GM12878 (cell line): ENCODE measurements around the gene HK3. TPM values are rescaled to one million over a fixed set of nuclear protein-coding genes. Genes with fewer than 3 reads are reported as not detected.

ENCODE experiments used
- ATAC-seq: fragments of 200-7000 bp; cut with Tn5 transposase; 3 replicates; pipeline ENCODE4 v1.9.1; 2020; ENCODE audit warnings: mild to moderate bottlenecking, moderate library complexity
- BruUV-seq: library from RNA; stranded (reverse); fragments of 400-500 nt; replicated peaks from 2 replicates; lab custom pipeline; 2021; lab: Mats Ljungman, UMichigan
- CTCF ChIA-PET: fragments of 300-600 bp; sonication (Branson Sonifier 250); formaldehyde crosslinking; extraction: SDS; loops from one replicate; lab custom pipeline; 2021; ENCODE audit warnings: inconsistent platforms; lab: Yijun Ruan, JAX
- POLR2A ChIA-PET: fragments of 350-600 bp; formaldehyde crosslinking; extraction: SDS; loops from one replicate; lab custom pipeline; 2021; ENCODE audit warnings: inconsistent platforms; lab: Charles Lee
- RAD21 ChIA-PET: fragments of 300-600 bp; sonication (Branson Sonifier 250); formaldehyde crosslinking; loops from one replicate; lab custom pipeline; 2023; ENCODE audit warnings: antibody characterized with exemption; ENCODE audit not compliant: unreplicated experiment; lab: Charles Lee
- SMC1A ChIA-PET: fragments of 300-600 bp; sonication (Branson Sonifier 250); formaldehyde crosslinking; loops from one replicate; lab custom pipeline; 2023; ENCODE audit not compliant: unreplicated experiment, uncharacterized antibody; lab: Charles Lee
- DNase-seq: peaks from one replicate; pipeline ENCODE4 v3.0.0-alpha.2; 2011; ENCODE audit warnings: low read depth, low spot score
- FAIRE-seq: peaks from 3 replicates; lab custom pipeline; 2011; peaks lifted over from hg19 to GRCh38; lab: Jason Lieb, UNC
- H2AFZ ChIP-seq: 2 replicates; pipeline ENCODE4 v1.6.0; 2011; ENCODE audit warnings: low read depth, low read length, control low read depth; ENCODE audit not compliant: control insufficient read depth
- H3K27ac ChIP-seq: 2 replicates; pipeline ENCODE4 v1.5.1; 2011; ENCODE audit warnings: control low read depth; ENCODE audit not compliant: control insufficient read depth, insufficient read depth
- H3K27me3 ChIP-seq, 2 experiments: replicated peaks in 1 of 2; 2 replicates each; pipeline versions ENCODE4 v1.6.0 to v1.6.1; 2011; ENCODE audit warnings: low read length in 1 of 2; ENCODE audit not compliant: control insufficient read depth in 2 of 2, insufficient read depth in 2 of 2
- H3K36me3 ChIP-seq, 2 experiments: 2 replicates each; pipeline ENCODE4 v1.5.1; 2011; ENCODE audit warnings: low read length in 1 of 2; ENCODE audit not compliant: control insufficient read depth in 2 of 2, insufficient read depth in 2 of 2
- H3K4me1 ChIP-seq: 2 replicates; pipeline ENCODE4 v1.6.1; 2011; ENCODE audit warnings: mild to moderate bottlenecking, low read length, moderate library complexity, mixed read lengths; ENCODE audit not compliant: control insufficient read depth, insufficient read depth
- H3K4me2 ChIP-seq: 2 replicates; pipeline ENCODE4 v1.6.0; 2011; ENCODE audit warnings: control low read depth; ENCODE audit not compliant: control insufficient read depth, insufficient read depth
- H3K4me3 ChIP-seq: fragments of 200-600 bp; sonication (generic); 2 replicates; pipeline ENCODE4 v1.5.1; 2016
- H3K79me2 ChIP-seq: 2 replicates; pipeline ENCODE4 v1.6.0; 2011; ENCODE audit warnings: low read length; ENCODE audit not compliant: control insufficient read depth, insufficient read depth
- H3K9ac ChIP-seq: 2 replicates; pipeline ENCODE4 v1.8.0; 2011; ENCODE audit warnings: low read length, control low read depth, mixed read lengths; ENCODE audit not compliant: control insufficient read depth, insufficient read depth
- H3K9me3 ChIP-seq: replicated peaks from 3 replicates; pipeline ENCODE4 v1.5.1; 2011; ENCODE audit warnings: mild to moderate bottlenecking, low read length; ENCODE audit not compliant: control insufficient read depth, insufficient read depth
- H4K20me1 ChIP-seq: 2 replicates; pipeline ENCODE4 v1.6.0; 2011; ENCODE audit not compliant: control insufficient read depth, insufficient read depth
- CBFB ChIP-seq: IDR thresholded peaks from 2 replicates; pipeline ENCODE4 v1.6.1; 2016; ENCODE audit warnings: antibody characterized with exemption, low read depth
- CBX3 ChIP-seq: fragments of 200-600 bp; sonication (generic); IDR thresholded peaks from 2 replicates; pipeline ENCODE4 v1.6.1; 2016; ENCODE audit warnings: low read depth, borderline replicate concordance
- CEBPZ ChIP-seq: fragments of 150-350 bp; IDR thresholded peaks from 2 replicates; pipeline ENCODE4 v1.6.1; 2016; ENCODE audit warnings: low read depth, low read length
- EZH2 ChIP-seq: IDR thresholded peaks from 2 replicates; pipeline ENCODE4 v1.6.1; 2012; ENCODE audit warnings: low read depth, mild to moderate bottlenecking, control low read depth, inconsistent platforms, low read length, borderline replicate concordance; ENCODE audit not compliant: control insufficient read depth
- IRF5 ChIP-seq: fragments of 450-650 bp; IDR thresholded peaks from 2 replicates; pipeline ENCODE4 v1.6.1; 2017; ENCODE audit warnings: borderline replicate concordance
- RCOR1 ChIP-seq: conservative IDR thresholded peaks from 2 replicates; pipeline ENCODE4 v1.6.1; 2012; ENCODE audit warnings: low read depth, low read length, improper control_type of control experiment
- RFX5 ChIP-seq: IDR thresholded peaks from 2 replicates; pipeline ENCODE4 v1.6.1; 2011; ENCODE audit warnings: low read depth, low read length, improper control_type of control experiment
- SIX5 ChIP-seq: IDR thresholded peaks from 2 replicates; pipeline ENCODE4 v1.6.1; 2011; ENCODE audit warnings: mild to moderate bottlenecking, low read depth, low read length, moderate library complexity; ENCODE audit not compliant: severe bottlenecking
- SP1 ChIP-seq: IDR thresholded peaks from one replicate; pipeline ENCODE4 v1.6.1; 2011; ENCODE audit warnings: low read depth, low read length
- SUPT20H ChIP-seq: IDR thresholded peaks from 2 replicates; pipeline ENCODE4 v1.6.1; 2011; ENCODE audit warnings: low read depth, mild to moderate bottlenecking, low read length, moderate library complexity, borderline replicate concordance; ENCODE audit not compliant: control insufficient read depth
- ZNF687 ChIP-seq: fragments of 450-650 bp; IDR thresholded peaks from 2 replicates; pipeline ENCODE4 v1.6.1; 2017; ENCODE audit warnings: mild to moderate bottlenecking, moderate library complexity
- WGBS: methylation state at CpG from one replicate; pipeline ENCODE4 v1.1.6; 2016; ENCODE audit warnings: low lambda C conversion rate; ENCODE audit not compliant: insufficient replicate concordance, insufficient coverage; ENCODE audit errors: missing lambda C conversion rate; 5-methylcytosine and 5-hydroxymethylcytosine counted together
- in situ Hi-C: fragments of 300-500 bp; cut with MboI; formaldehyde crosslinking; loops from 9 replicates; pipeline ENCODE4 v1.14.3; 2018; ENCODE audit warnings: mixed read lengths
- intact Hi-C: fragments of 100-400 bp; cut with micrococcal nuclease; formaldehyde crosslinking; loops from one replicate; pipeline ENCODE4 v1.14.2; 2022; ENCODE audit not compliant: unreplicated experiment
- polyA plus RNA-seq, 11 experiments: library from polyadenylated mRNA; depleted of rRNA in 4 of 11; unstranded in 6 of 11; stranded (reverse) in 5 of 11; fragments of >200 nt; fragmentation: Nextera tagmentation in 4 of 11; fragmentation: Illumina TruSeq in 1 of 11; extraction: Ambion mirVana in 4 of 11; extraction: Trizol in 1 of 11; gene quantifications; 1 replicate in 1 of 11; 2 replicates in 10 of 11; pipeline versions ENCODE4 v1.2.1 to v1.2.3, GENCODE V29; 2011 to 2016; ENCODE audit warnings: inconsistent platforms in 2 of 11, missing spikeins in 2 of 11, low read depth in 1 of 11
- total RNA-seq, 4 experiments: library from RNA; depleted of rRNA in 3 of 4; stranded (reverse); fragments of >200 nt in 3 of 4; fragmentation: Illumina TruSeq in 1 of 4; extraction: Trizol in 1 of 4; gene quantifications; 2 replicates each; pipeline versions ENCODE4 v1.2.1 to v1.2.3, GENCODE V29; 2013 to 2021

Gene HK3
- total and polyA plus RNA-seq, 10 of the 15 experiments (the other 5 are each of a cell fraction or from before 2014, with no cell fraction given), result 0.13 to 1.3 (median 0.26) TPM; not detected in 4

GRCh38 chr5:176875014-176875550, 24.1 kb downstream of the HK3 start:
- FAIRE-seq, result no peak
- H2AFZ ChIP-seq, result no peak overlapping the region
- CTCF ChIA-PET, result no interaction called here
- SMC1A ChIA-PET, result no interaction called here
- H3K27ac ChIP-seq, result no peak overlapping the region
- no peaks in the 10 kb centered on the region for H4K20me1 ChIP-seq
- BruUV-seq, result no TSS peak
- H3K79me2 ChIP-seq, result no peaks in the 10 kb centered on the region
- no peaks in the 10 kb centered on the region for H3K4me1 ChIP-seq
- POLR2A ChIA-PET, result no interaction called here
- no peaks in the 10 kb centered on the region for H3K27me3 ChIP-seq
- H3K9ac ChIP-seq, result no peak overlapping the region
- in situ Hi-C loops, result no loop called here
- WGBS, result 51% methylated on average over 17 of the region's 17 CpGs
- H3K36me3 ChIP-seq, result no peaks in the 10 kb centered on the region
- RAD21 ChIA-PET, result no interaction called here
- TF ChIP-seq SIX5, result no peak
- no peak for TF ChIP-seq RFX5
- no peak for TF ChIP-seq SP1
- TF ChIP-seq SUPT20H, result no peak
- TF ChIP-seq CBX3, result no peak
- TF ChIP-seq RCOR1, result no peak
- no peak for TF ChIP-seq IRF5
- no peak for TF ChIP-seq ZNF687
- TF ChIP-seq CEBPZ, result no peak
- TF ChIP-seq CBFB, result no peak
- TF ChIP-seq EZH2, result no peak
- no peak overlapping the region for H3K4me2 ChIP-seq
- intact Hi-C loops, result no loop called here
- DNase-seq, result no peak
- H3K9me3 ChIP-seq, result no peaks in the 10 kb centered on the region; the same call in 2 of the 3 replicates
- H3K4me3 ChIP-seq, result no peak overlapping the region
- ATAC-seq, result no peak
